Measurements from ENCODE around the gene PBX2. TPM values are rescaled to one million over a fixed set of nuclear protein-coding genes. Genes with fewer than 3 reads are reported as not detected.

The PBX2 gene
- total RNA-seq, 2 donors from 2014 or later = 61.5 to 102 TPM

GRCh38 chr6:32168350-32168749, 21.7 kb downstream of the PBX2 start:
- no peak overlapping the region for H3K4me3 ChIP-seq
- H3K4me1 ChIP-seq (replicated peaks) = no peaks in the 10 kb centered on the region
- no peak overlapping the region for H3K27ac ChIP-seq
- intact Hi-C loops (cut with DNase I) = no loop called here
- no peaks in the 10 kb centered on the region for H3K27me3 ChIP-seq (replicated peaks; ENCODE audit: insufficient read depth)
- 71% methylated on average over 2 of the region's 2 CpGs for WGBS
- H3K9me3 ChIP-seq = no peaks in the 10 kb centered on the region
- no peak for DNase-seq (ENCODE audit: low spot score)
- no peaks in the 10 kb centered on the region for H3K36me3 ChIP-seq
- TF ChIP-seq POLR2A (IDR thresholded peaks at IDR 0.05) (no peak), CTCF (IDR thresholded peaks at IDR 0.05) (no peak), POLR2AphosphoS5 (IDR thresholded peaks at IDR 0.05) (no peak)

GRCh38 chr6:32167761-32168262, 22.2 kb downstream of the PBX2 start:
- WGBS = 66% methylated on average over 6 of the region's 6 CpGs
- Histone ChIP-seq H3K4me3 (no peak overlapping the region), H3K36me3 (no peaks in the 10 kb centered on the region), H3K4me1 (replicated peaks) (no peaks in the 10 kb centered on the region), H3K27me3 (replicated peaks; ENCODE audit: insufficient read depth) (no peaks in the 10 kb centered on the region), H3K27ac (no peak overlapping the region), H3K9me3 (no peaks in the 10 kb centered on the region)
- intact Hi-C loops (cut with DNase I) = no loop called here
- no peak for DNase-seq (ENCODE audit: low spot score)
- TF ChIP-seq CTCF (IDR thresholded peaks at IDR 0.05) (no peak), POLR2A (IDR thresholded peaks at IDR 0.05) (no peak), POLR2AphosphoS5 (IDR thresholded peaks at IDR 0.05) (no peak)

- intact Hi-C loops (cut with DNase I) = no loop called here
- Histone ChIP-seq H3K9me3 (no peaks in the 10 kb centered on the region), H3K27ac (no peak overlapping the region), H3K36me3 (no peaks in the 10 kb centered on the region), H3K27me3 (replicated peaks; ENCODE audit: insufficient read depth) (no peaks in the 10 kb centered on the region), H3K4me3 (no peak overlapping the region), H3K4me1 (replicated peaks) (no peaks in the 10 kb centered on the region)
- DNase-seq (ENCODE audit: low spot score) = no peak
- 74% methylated on average over 26 of the region's 32 CpGs for WGBS
- TF ChIP-seq POLR2AphosphoS5 (IDR thresholded peaks at IDR 0.05) (no peak), CTCF (IDR thresholded peaks at IDR 0.05) (no peak), POLR2A (IDR thresholded peaks at IDR 0.05) (no peak)
These were observed 22.7 kb downstream of the PBX2 start for GRCh38 chr6:32167154-32167760.

- no peaks in the 10 kb centered on the region for H3K9me3 ChIP-seq
- H3K27me3 ChIP-seq (replicated peaks; ENCODE audit: insufficient read depth) = no peaks in the 10 kb centered on the region
- TF ChIP-seq POLR2AphosphoS5 (IDR thresholded peaks at IDR 0.05) = no peak
- no peak for TF ChIP-seq CTCF (IDR thresholded peaks at IDR 0.05)
- TF ChIP-seq POLR2A (IDR thresholded peaks at IDR 0.05) = no peak
- no peak overlapping the region for H3K4me3 ChIP-seq
- intact Hi-C loops (cut with DNase I) = no loop called here
- 86% methylated on average over 27 of the region's 30 CpGs for WGBS
- H3K36me3 ChIP-seq = no peaks in the 10 kb centered on the region
- no peaks in the 10 kb centered on the region for H3K4me1 ChIP-seq (replicated peaks)
- H3K27ac ChIP-seq = no peak overlapping the region
- DNase-seq (ENCODE audit: low spot score) = no peak
These were observed 23.5 kb downstream of the PBX2 start for GRCh38 chr6:32166411-32167061.

GRCh38 chr6:32164295-32164694, 25.7 kb downstream of the PBX2 start, which contains the start of gene EGFL8:
TSS of gene EGFL8 (plus strand) at chr6:32164595. CDS start at chr6:32166166, 1,571 bp downstream.
- H3K4me3 ChIP-seq = no peak within 1 kb of the TSS
- no peaks in the 10 kb centered on the region for H3K36me3 ChIP-seq

More at GRCh38 chr6:32164295-32164694, 25.7 kb downstream of the PBX2 start, which contains the start of gene EGFL8:
- intact Hi-C loops (cut with DNase I) = no loop called here
- TF ChIP-seq CTCF (IDR thresholded peaks at IDR 0.05) (no peak), POLR2A (IDR thresholded peaks at IDR 0.05) (no peak), POLR2AphosphoS5 (IDR thresholded peaks at IDR 0.05) (no peak)
- Histone ChIP-seq H3K9me3 (no peaks in the 10 kb centered on the region), H3K4me1 (replicated peaks) (no peaks in the 10 kb centered on the region), H3K27ac (no peak within 1 kb of the TSS), H3K27me3 (replicated peaks; ENCODE audit: insufficient read depth) (no peaks in the 10 kb centered on the region)
- DNase-seq (ENCODE audit: low spot score) = no peak

Measured in prostate gland (tissue), 2 donors.